22Rv1 (cell line): ENCODE results near the gene OLFML2B.

Source experiments
- H3K27ac ChIP-seq: fragments of 450-650 bp; 2 replicates; pipeline ENCODE4 v1.5.1; 2017
- ZFX ChIP-seq: fragments of 450-650 bp; IDR thresholded peaks from 2 replicates; pipeline ENCODE4 v1.6.1; 2017; ENCODE audit warnings: antibody characterized with exemption, borderline replicate concordance
- TF ChIP-seq, protein P1 (sequence below): fragments of 450-650 bp; IDR thresholded peaks from 2 replicates; pipeline ENCODE4 v1.5.1; 2017; ENCODE audit warnings: mild to moderate bottlenecking

OLFML2B gene

DNA sequence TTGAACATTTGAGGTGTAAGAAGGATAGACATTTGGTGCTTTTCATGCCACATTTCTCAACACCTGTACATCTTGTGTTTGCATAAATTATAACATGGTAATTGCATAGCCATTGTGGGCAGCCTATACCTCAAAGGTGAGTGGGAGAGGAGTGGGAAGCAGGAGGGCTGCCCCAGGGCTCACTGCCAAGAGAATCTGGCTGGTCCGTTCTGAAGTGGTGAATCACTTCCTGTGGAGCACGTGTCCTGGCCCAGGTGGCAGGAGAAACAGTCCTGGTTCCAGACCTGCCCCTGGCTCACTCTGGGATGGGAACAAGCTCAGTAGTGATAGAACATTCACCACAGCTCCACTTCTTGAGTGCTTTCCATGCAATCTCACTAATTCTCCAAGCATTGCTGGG lies 11.6 kb upstream of the OLFML2B start:
- TF ChIP-seq ZFX: no peak
- TF ChIP-seq, protein P1, sequence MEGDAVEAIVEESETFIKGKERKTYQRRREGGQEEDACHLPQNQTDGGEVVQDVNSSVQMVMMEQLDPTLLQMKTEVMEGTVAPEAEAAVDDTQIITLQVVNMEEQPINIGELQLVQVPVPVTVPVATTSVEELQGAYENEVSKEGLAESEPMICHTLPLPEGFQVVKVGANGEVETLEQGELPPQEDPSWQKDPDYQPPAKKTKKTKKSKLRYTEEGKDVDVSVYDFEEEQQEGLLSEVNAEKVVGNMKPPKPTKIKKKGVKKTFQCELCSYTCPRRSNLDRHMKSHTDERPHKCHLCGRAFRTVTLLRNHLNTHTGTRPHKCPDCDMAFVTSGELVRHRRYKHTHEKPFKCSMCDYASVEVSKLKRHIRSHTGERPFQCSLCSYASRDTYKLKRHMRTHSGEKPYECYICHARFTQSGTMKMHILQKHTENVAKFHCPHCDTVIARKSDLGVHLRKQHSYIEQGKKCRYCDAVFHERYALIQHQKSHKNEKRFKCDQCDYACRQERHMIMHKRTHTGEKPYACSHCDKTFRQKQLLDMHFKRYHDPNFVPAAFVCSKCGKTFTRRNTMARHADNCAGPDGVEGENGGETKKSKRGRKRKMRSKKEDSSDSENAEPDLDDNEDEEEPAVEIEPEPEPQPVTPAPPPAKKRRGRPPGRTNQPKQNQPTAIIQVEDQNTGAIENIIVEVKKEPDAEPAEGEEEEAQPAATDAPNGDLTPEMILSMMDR: no peak

DNA sequence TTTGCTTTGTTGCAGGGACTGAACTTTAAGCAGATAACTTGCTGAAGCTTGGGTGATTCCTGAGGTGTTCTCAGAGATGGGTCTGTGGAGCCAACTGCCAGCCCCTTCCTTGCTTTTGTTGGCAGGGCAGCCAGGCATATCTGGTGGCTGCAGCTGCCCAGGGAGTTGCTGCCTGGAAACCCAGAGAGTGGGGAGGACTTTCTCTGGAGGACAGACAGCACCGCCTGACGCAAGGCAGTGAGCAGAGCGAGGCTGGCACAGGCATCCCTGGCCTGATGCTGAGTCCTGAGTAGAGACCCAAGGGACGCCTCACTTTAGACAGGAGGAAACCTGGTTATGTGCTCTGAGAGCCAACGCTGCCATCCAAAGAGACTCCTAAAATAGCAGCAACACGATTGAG lies 9.8 kb upstream of the OLFML2B start:
- H3K27ac ChIP-seq: no peak overlapping the region
- TF ChIP-seq, protein P1: no peak
- no peak for TF ChIP-seq ZFX

More for the DNA sequence above, 11.6 kb upstream of the OLFML2B start:
- no peak overlapping the region for H3K27ac ChIP-seq

DNA sequence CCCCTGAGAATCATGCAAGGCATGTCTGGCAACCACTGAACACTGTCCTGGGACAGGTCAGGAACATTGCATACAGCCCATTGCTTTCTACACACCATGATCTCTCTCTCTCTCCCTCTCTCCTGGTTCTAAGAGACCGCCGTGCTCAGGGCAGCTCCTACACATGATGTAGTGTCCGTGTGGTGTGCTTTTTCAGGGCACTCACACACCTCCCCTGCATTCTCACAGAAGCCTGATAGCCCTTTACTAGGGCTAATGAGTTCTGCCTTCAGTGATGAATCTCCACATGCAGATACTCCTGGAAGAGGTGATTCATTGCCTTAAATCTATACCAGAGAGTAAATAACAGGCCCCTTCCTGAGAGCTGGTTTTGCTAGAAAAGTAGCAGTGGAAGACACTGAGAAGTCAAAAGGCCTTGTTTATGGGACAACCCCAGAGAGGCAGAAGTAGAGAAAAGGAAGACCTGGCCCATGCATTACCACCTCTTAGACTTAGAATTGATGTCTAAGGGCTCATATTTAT lies 7.2 kb upstream of the OLFML2B start:
- TF ChIP-seq, protein P1: no peak
- TF ChIP-seq ZFX: no peak
- no peak overlapping the region for H3K27ac ChIP-seq

DNA sequence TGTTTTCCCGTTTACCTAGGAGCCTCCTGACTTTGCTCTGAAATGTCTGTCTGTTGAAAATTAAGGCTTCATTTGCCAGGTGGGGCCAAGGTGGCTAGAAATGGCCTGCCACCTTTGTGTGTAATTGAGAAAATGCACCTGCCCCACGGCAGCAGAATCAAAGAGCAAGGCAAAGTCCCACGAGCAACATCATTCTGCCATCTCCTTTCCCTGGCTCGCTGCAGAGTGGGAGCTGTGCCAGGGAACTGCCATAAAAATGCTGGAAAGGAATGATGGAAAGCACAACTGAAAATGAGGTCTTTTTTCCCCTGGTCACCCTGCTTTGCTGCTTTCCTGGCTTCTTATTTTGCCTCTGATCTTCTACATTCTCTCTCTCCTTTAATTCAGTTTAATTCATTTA lies 5.5 kb upstream of the OLFML2B start:
- no peak for TF ChIP-seq ZFX
- TF ChIP-seq, protein P1: no peak
- H3K27ac ChIP-seq: no peak overlapping the region

DNA sequence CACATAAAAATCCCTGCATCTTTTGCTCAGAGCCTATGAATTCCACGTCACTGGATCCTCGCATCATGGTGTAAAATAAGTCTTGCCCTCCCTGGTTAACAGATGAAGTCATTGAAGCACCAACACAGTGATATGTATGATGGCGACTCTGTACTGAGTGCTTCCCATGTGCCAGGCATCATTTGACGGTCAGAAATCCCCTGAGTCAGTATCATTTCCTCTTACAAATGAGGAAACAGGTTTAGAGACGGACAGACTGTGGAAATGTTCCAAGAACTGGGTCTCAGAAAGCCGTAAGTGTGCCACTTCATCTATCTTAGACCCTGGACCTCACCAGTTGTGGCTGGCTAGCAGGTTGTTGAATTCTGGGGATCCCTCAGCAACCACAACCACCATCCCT lies 5.1 kb upstream of the OLFML2B start:
- TF ChIP-seq, protein P1: no peak
- TF ChIP-seq ZFX: no peak
- no peak overlapping the region for H3K27ac ChIP-seq

DNA sequence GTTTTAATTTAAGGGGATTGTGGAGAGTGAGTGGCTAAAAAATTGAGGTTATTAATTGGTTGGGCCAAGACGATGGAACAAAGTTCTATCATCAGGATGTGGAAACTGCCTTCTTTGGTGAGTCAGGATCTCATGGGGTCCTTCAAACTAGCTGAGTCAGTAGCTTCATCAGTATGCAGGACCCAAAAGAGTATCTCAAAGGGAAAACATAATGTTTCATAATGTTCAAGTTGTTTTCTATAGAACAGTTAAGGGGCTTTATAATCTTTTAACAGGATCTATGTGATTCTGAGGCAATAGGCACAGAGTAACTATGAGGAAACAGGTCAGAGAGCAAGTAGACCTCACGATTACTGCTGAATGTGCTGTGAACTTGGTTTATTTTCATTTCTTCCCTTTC lies 3.2 kb upstream of the OLFML2B start:
- no peak overlapping the region for H3K27ac ChIP-seq
- TF ChIP-seq, protein P1: no peak
- TF ChIP-seq ZFX: no peak

DNA sequence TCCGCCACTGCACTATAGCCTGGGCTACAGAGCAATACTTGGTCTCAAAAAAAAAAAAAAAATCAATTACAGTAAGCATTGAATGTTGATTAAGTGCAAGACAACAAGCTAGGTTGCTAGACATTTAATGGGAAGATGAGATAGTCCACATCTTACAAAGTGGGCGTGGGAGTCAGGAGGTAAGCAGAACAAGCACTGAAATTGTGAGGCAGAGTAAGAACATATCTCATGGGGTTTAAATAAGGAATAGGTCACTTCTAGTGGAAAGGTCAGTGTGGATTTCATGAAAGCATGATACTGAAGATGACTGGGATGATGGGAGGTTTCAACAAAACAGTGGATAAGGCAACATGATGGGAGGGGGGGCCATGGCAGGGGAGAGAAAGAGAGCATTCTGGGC lies 1.9 kb upstream of the OLFML2B start:
- TF ChIP-seq, protein P1: no peak
- TF ChIP-seq ZFX: no peak
- no peak overlapping the region for H3K27ac ChIP-seq
